ENCODE results near the gene NIPAL4. TPM values are rescaled to one million over a fixed set of nuclear protein-coding genes. Genes with fewer than 3 reads are reported as not detected.

NIPAL4 gene
- total RNA-seq, 2 experiments from 2014 or later: not detected

- Histone ChIP-seq H3K4me2 (ENCODE audit: low read length) (no peak overlapping the region), H3K79me2 (ENCODE audit: insufficient read depth, low read depth, low read length) (no peaks in the 10 kb centered on the region), H3K27ac (ENCODE audit: low read depth, low read length, poor library complexity, severe bottlenecking) (peak overlapping the region; percentile 8), H3K9me2 (ENCODE audit: insufficient read depth, low read length) (no peaks in the 10 kb centered on the region), H4K20me1 (ENCODE audit: insufficient read depth, low read length) (no peaks in the 10 kb centered on the region), H3K4me1 (ENCODE audit: insufficient read depth, low read length, poor library complexity, severe bottlenecking) (peaks cover 90% of the 10 kb centered on the region), H3K4me3 (ENCODE audit: low read depth, low read length, poor library complexity, severe bottlenecking) (no peak overlapping the region), H2AFZ (ENCODE audit: low read length) (no peak overlapping the region), H3K9me3 (ENCODE audit: low read length) (no peaks in the 10 kb centered on the region; the same call in 1 of the 2 replicates), H3K36me3 (ENCODE audit: insufficient read depth, low read length) (peaks cover 73% of the 10 kb centered on the region)
- BruUV-seq (replicated peaks): no TSS peak
- CTCF ChIA-PET (ENCODE audit: unreplicated experiment): interaction anchor here (0.5 to 1.1 kb wide), 2 partner anchors 21 to 1402 kb away, joined by 3 to 4 read pairs; no protein-coding TSS in a partner anchor
- no peak for DNase-seq (ENCODE audit: low spot score)
- intact Hi-C loops (cut with micrococcal nuclease; ENCODE audit: unreplicated experiment): loop anchor here (10.0 kb wide), 1 partner anchor 621 kb away; no protein-coding TSS in a partner anchor
- POLR2A ChIA-PET: interaction anchor here (1.3 kb wide), 1 partner anchor 22 kb away, joined by 5 read pairs; no protein-coding TSS in a partner anchor
- TF ChIP-seq, protein P1, sequence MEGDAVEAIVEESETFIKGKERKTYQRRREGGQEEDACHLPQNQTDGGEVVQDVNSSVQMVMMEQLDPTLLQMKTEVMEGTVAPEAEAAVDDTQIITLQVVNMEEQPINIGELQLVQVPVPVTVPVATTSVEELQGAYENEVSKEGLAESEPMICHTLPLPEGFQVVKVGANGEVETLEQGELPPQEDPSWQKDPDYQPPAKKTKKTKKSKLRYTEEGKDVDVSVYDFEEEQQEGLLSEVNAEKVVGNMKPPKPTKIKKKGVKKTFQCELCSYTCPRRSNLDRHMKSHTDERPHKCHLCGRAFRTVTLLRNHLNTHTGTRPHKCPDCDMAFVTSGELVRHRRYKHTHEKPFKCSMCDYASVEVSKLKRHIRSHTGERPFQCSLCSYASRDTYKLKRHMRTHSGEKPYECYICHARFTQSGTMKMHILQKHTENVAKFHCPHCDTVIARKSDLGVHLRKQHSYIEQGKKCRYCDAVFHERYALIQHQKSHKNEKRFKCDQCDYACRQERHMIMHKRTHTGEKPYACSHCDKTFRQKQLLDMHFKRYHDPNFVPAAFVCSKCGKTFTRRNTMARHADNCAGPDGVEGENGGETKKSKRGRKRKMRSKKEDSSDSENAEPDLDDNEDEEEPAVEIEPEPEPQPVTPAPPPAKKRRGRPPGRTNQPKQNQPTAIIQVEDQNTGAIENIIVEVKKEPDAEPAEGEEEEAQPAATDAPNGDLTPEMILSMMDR (conservative IDR thresholded peaks at IDR 0.05; ENCODE audit: low read length): no peak
- TF ChIP-seq EZH2phosphoT487 (IDR thresholded peaks at IDR 0.05; ENCODE audit: borderline replicate concordance, low read depth, low read length): no peak
Observed at GRCh38 chr5:157506066-157506590, 46.1 kb downstream of the NIPAL4 start.

DNA sequence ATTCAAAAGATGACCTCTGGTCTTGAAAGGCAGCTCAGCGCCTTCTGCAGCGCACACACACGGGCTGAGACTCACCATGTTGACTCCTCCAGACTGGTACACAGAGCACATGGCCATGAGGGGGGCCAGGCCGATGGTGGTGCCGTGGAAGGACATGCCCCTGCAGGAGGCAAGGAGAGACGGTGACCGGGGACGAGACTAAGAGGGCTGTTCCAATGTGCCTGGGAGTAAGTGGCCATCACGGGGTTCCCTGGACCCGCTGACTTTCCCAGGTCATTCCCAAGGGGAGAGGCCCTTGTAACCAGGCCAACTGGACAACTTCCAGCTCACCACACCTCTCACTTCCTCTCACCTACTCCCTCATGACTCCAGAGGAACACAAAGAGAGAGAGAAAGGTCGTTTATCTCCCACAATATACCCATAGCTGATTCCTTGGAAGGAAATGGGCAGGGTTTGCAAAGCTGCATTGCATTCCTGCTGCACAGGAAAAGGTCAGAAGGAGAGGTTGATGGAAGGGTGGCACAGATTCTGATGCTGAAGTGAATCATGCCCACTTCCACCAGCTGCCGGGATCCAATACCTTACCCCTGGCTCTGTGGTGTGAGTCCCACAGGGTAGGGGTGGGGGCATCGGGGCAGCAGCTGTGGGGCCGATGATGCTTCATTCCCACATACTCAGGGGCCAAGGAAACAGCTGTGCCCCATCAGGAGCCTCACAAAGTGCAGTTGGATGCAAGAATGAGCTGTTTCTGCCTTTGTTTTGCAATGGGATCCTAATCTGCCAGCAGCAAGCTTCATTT is 47.2 kb downstream of the NIPAL4 start:
- Histone ChIP-seq H3K36me3 (ENCODE audit: insufficient read depth, low read length) (peaks cover 77% of the 10 kb centered on the region), H3K4me3 (ENCODE audit: low read depth, low read length, poor library complexity, severe bottlenecking) (no peak overlapping the region), H3K27ac (ENCODE audit: low read depth, low read length, poor library complexity, severe bottlenecking) (no peak overlapping the region), H3K4me2 (ENCODE audit: low read length) (no peak overlapping the region), H3K79me2 (ENCODE audit: insufficient read depth, low read depth, low read length) (no peaks in the 10 kb centered on the region), H4K20me1 (ENCODE audit: insufficient read depth, low read length) (no peaks in the 10 kb centered on the region), H3K4me1 (ENCODE audit: insufficient read depth, low read length, poor library complexity, severe bottlenecking) (peaks cover 79% of the 10 kb centered on the region), H3K9me2 (ENCODE audit: insufficient read depth, low read length) (no peaks in the 10 kb centered on the region), H2AFZ (ENCODE audit: low read length) (no peak overlapping the region), H3K9me3 (ENCODE audit: low read length) (no peaks in the 10 kb centered on the region; the same call in 1 of the 2 replicates)
- intact Hi-C loops (cut with micrococcal nuclease; ENCODE audit: unreplicated experiment): loop anchor here (10.0 kb wide), 1 partner anchor 622 kb away; no protein-coding TSS in a partner anchor
- DNase-seq (ENCODE audit: low spot score): no peak
- POLR2A ChIA-PET: interaction anchor here (0.5 to 1.5 kb wide), 6 partner anchors 10 to 248 kb away, joined by 3 to 7 read pairs (median 3); partner anchors contain the start of gene ADAM19
- BruUV-seq (replicated peaks): no TSS peak
- CTCF ChIA-PET (ENCODE audit: unreplicated experiment): interaction anchor here (0.6 kb wide), 1 partner anchor 62 kb away, joined by 3 read pairs; no protein-coding TSS in a partner anchor
- no peak for TF ChIP-seq EZH2phosphoT487 (IDR thresholded peaks at IDR 0.05; ENCODE audit: borderline replicate concordance, low read depth, low read length)
- TF ChIP-seq, protein P1 (conservative IDR thresholded peaks at IDR 0.05; ENCODE audit: low read length): no peak

Data from OCI-LY7 (cell line).